ENCODE data around the gene TC2N.

- TF ChIP-seq CTCF (IDR thresholded peaks at IDR 0.05; ENCODE audit: poor library complexity) (no peak), EZH2 (IDR thresholded peaks at IDR 0.05; ENCODE audit: borderline replicate concordance) (no peak)
Observed at GRCh38 chr14:91744068-91744480, 123.3 kb downstream of the TC2N start.
